ENCODE data around the gene LY6G5B.

DNA sequence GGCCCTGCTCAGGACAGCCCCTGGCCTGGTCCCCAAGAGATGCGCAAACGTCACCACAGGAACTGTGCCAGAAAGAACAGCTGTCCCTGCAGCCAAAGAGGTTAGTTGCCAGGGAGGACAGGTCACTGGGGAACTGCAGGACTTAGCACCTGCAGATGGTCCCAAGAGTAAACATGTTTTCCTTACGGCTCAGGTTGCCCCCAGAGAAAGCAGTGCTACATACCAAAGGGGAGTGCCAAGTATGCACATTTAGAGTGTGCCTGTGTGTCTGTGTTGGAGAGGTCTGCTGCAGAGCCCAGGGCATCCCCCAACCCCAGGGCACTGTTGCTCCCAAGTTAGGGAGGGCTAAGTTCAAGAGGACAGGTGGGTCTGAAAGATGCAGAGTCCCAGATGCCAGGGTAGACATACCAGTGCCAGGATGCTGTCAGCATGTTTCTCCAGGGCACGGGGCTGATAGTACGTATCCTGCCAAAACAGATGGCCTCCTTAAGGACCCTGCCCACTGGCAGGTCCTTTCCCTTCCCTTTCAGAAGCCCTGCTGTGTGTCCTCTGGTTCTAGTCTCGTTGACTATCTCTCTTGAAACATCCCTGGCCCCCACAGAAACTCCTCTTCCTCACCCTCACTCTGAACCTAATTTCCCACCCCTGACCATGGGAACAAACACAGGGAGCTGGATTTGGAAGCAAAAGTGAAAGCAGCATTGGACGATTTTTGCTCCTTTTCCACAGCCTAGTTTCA is 32.1 kb downstream of the LY6G5B start:
- TF ChIP-seq POLR2A (IDR thresholded peaks at IDR 0.05) (no peak), POLR2AphosphoS5 (IDR thresholded peaks at IDR 0.05) (no peak)
